ENCODE results near the gene SVIL.

- TF ChIP-seq CTCF (IDR thresholded peaks at IDR 0.05 in 4 of 5, conservative IDR thresholded peaks at IDR 0.05 in 1 of 5) (no peak), POLR2A (IDR thresholded peaks at IDR 0.05) (no peak)
These were observed 196.5 kb downstream of the SVIL start for GRCh38 chr10:29438271-29438670.
